ENCODE measurements around the gene ZMYM1.
"Not testable (repeated sequence)": the region's sequence is repeated elsewhere in the genome, so short reads cannot be mapped to it uniquely, and the experiment has no call there.

Gene ZMYM1

GRCh38 chr1:35079003-35079930, at the start of gene ZMYM1:
TSS of gene ZMYM1 (plus strand) at chr1:35079385. CDS start at chr1:35093988, 14,603 bp downstream.
- DNase-seq: peak; percentile 19 to 89 (median 67)

GRCh38 chr1:35029761-35030160, 49.4 kb upstream of the ZMYM1 start:
- DNase-seq: no peak

- no peak for DNase-seq
Measured at GRCh38 chr1:35030338-35030737, 48.8 kb upstream of the ZMYM1 start.

GRCh38 chr1:35030756-35031446, 48.3 kb upstream of the ZMYM1 start:
- peak in 21 of 51 donors; percentile 1 to 36 (median 8) for DNase-seq

- no peak for DNase-seq
Measured at GRCh38 chr1:35032384-35032739, 46.8 kb upstream of the ZMYM1 start.

GRCh38 chr1:35033346-35033745, 45.8 kb upstream of the ZMYM1 start:
- no peak for DNase-seq

- DNase-seq: no peak
Measured at GRCh38 chr1:35036621-35037020, 42.6 kb upstream of the ZMYM1 start.

GRCh38 chr1:35037206-35037605, 42.0 kb upstream of the ZMYM1 start:
- no peak for DNase-seq

GRCh38 chr1:35038723-35039122, 40.5 kb upstream of the ZMYM1 start:
- DNase-seq: no peak

GRCh38 chr1:35043498-35043897, 35.7 kb upstream of the ZMYM1 start:
- DNase-seq: no peak

GRCh38 chr1:35044431-35044830, 34.8 kb upstream of the ZMYM1 start:
- DNase-seq: no peak

GRCh38 chr1:35046730-35047129, 32.5 kb upstream of the ZMYM1 start:
- DNase-seq: no peak

- DNase-seq: no peak
Measured at GRCh38 chr1:35047188-35047858, 31.9 kb upstream of the ZMYM1 start.

GRCh38 chr1:35049116-35049515, 30.1 kb upstream of the ZMYM1 start:
- no peak for DNase-seq

GRCh38 chr1:35053433-35053832, 25.8 kb upstream of the ZMYM1 start:
- no peak for DNase-seq

- DNase-seq: not testable (repeated sequence)
Measured at GRCh38 chr1:35054282-35054681, 24.9 kb upstream of the ZMYM1 start.

GRCh38 chr1:35058321-35058720, 20.9 kb upstream of the ZMYM1 start:
- not testable (repeated sequence) for DNase-seq

- no peak for DNase-seq
Measured at GRCh38 chr1:35058988-35059387, 20.2 kb upstream of the ZMYM1 start.

- DNase-seq: no peak
Measured at GRCh38 chr1:35062518-35063196, 16.5 kb upstream of the ZMYM1 start.

- DNase-seq: no peak
Measured at GRCh38 chr1:35064265-35064664, 14.9 kb upstream of the ZMYM1 start.

- no peak for DNase-seq
Measured at GRCh38 chr1:35069746-35070145, 9.4 kb upstream of the ZMYM1 start.

Measured in hypothalamus (tissue), 51 donors.